HL-60 (cell line): ENCODE data around the gene TENM3.

Source experiments
- CTCF ChIP-seq: IDR thresholded peaks from one replicate; pipeline ENCODE4 v1.5.1; 2011; ENCODE audit warnings: low read length, control low read depth, inconsistent platforms; ENCODE audit not compliant: insufficient read depth
- POLR2AphosphoS5 ChIP-seq: IDR thresholded peaks from 2 replicates; pipeline ENCODE4 v1.6.1; 2012; ENCODE audit warnings: low read depth
- REST ChIP-seq: IDR thresholded peaks from 2 replicates; pipeline ENCODE4 v1.6.1; 2012; ENCODE audit warnings: low read depth; ENCODE audit not compliant: insufficient replicate concordance

GRCh38 chr4:182746876-182747275 is 503.7 kb downstream of the TENM3 start:
- no peak for TF ChIP-seq CTCF
- TF ChIP-seq REST: no peak
- no peak for TF ChIP-seq POLR2AphosphoS5
